CMK (cell line): ENCODE results near the gene ATP6V1D.
"Not testable (repeated sequence)": the region's sequence is repeated elsewhere in the genome, so short reads cannot be mapped to it uniquely, and the experiment has no call there.

ENCODE experiments used
- DNase-seq: peaks from one replicate; pipeline ENCODE4 v3.0.0-alpha.2; 2010; ENCODE audit warnings: low read depth

Gene ATP6V1D

DNA sequence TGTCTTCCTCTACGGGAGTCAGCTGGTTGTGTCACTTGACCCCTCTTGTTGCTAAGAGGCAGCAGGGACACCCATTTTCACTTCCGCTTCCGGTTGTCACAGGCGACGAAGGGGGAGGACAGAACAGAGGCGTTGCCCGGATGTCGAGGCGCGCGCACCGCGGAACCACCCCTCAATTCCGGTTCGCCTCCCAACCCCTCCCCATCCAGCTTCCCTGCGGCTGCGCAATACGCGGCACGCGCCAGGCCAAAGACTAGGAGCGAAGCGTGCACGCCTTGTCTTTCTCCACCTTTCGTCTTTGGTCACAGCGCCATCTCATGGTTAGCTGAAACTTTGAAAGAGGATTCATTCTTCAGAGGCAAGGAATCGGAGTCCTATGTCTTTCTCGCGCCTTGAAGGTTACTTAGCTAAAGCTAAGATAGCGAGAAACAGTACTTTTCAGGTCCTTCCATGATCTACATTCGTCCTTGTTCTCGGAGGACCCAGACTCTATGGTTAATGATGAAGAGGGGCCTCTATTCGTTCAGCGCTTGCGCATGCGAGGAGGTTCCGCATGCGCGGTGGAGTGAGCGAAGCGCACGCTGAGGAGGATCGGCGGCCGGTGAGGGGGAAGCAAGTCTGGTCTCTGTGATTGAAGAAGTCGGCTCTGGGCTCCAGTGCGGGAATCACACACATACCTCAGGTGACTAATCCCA, at the start of gene ATP6V1D, which contains the start of gene EIF2S1:
Gene ATP6V1D, minus strand, starts transcription at position 30 of the 695 bp plus-strand sequence. CDS start 106 bp downstream, outside the sequence.
Gene EIF2S1, plus strand, starts transcription at position 554 of the 695 bp plus-strand sequence. CDS start 4,440 bp downstream, outside the sequence.
- DNase-seq: peak; percentile 87

DNA sequence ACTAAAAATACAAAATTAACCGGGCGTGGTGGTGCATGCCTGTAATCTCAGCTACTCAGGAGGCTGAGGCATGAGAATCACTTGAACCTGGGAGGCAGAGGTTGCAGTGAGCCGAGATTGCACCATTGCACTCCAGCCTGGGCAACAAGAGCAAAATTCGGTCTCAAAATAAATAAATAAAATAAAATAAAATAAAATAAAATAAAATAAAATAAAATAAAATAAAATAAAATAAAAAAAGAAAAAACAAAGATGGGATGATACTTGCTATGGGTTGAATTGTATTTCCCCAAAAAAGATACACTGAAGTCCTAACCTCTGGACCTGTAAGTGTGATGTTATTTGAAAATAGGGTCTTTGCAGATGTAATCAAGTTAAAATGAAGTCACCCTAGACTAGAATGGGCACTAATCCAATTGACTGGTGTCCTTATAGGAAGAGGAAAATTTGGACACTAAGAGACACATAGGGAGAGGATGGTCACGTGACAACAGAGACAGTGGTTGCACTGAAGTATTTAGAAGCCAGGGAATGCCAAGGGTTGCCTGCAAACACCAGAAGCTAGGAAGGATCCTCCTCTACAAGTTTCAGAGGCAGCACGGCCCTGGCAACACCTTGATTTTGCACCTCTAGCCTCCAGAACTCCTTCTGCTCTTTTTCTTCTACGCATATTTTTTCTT, 48.7 kb upstream of the ATP6V1D start:
- DNase-seq: not testable (repeated sequence)

DNA sequence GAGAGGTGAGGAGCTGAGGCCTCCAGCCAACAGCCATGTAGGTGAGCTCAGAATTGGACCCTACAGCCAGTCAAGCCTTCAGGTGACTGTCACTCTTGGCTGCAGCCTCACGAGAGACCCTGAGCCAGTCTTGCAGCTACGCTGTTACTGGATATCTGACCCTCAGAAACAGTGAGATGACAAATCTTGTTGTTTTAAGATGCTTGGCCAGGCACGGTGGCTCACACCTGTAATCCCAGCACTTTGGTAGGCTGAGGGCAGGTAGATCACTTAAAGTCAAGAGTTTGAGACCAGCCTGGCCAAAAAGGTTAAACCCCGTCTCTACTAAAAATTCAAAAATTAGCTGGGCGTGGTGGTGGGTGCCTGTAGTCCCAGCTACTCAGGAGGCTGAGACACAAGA, 46.2 kb upstream of the ATP6V1D start:
- DNase-seq: no peak

DNA sequence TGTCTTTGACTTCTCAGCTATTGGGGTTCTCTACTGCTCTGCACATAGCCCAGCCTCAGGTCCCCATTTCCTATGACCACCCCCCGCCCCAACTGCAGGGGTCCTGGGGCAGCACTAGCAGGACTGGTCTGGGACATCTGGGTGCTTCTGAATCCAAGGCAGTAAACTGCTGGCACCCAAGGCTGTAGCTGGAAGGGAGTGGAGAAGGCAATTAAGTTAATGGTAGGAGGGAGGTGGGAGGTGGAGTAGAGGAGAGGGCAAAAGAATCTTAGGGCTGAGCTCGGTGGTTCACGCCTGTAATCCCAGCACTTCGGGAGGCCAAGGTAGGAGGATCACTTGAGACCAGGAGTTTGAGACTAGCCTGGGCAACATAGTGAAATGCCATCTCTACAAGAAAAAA, 40.8 kb upstream of the ATP6V1D start:
- DNase-seq: no peak

DNA sequence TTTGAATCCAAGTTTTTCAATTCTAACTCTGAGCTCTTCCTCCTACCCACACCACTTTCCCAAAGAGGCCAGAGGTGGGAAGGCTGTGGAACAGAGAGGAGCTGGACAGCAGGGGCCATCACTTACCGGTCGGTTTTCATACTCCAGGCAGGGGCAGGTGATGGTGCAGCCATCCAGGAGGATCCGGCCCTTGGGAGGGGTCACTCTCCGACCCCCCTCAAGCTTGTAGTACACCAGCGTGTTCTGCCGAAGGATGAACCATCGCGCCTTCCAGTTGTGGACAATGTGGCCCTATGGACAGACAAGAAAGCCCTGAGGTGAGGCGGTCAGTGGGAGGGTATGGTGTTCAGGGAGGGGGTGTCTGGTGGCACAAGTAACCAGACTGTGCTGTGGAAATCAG, 37.9 kb upstream of the ATP6V1D start:
- DNase-seq: no peak

DNA sequence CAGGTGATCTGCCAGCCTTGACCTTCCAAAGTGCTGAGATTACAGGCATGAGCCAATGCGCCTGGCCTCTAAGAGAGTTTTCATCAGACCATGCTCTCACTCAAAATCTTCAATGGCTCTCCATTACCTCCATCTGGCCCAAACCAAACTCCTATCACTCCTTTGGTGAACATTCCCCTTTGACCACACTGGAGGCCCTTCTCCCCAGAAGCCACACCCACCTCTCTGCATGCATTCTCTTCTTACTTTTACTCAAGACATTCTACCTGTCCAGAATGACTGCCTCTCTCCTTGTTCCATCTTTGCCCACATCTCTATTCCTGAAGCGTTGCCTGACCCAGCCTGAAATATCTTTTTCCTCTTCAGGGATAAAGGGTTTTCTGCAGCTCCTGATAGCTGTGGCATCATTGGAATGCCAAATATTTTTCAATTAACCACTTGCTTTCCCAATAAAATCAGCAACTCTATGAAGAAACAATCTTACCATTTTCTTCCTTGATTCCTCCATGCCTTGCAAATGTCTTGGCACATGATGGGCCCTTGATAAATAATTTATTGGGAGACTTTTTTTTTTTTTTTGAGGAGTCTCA, 36.9 kb upstream of the ATP6V1D start:
- DNase-seq: no peak

DNA sequence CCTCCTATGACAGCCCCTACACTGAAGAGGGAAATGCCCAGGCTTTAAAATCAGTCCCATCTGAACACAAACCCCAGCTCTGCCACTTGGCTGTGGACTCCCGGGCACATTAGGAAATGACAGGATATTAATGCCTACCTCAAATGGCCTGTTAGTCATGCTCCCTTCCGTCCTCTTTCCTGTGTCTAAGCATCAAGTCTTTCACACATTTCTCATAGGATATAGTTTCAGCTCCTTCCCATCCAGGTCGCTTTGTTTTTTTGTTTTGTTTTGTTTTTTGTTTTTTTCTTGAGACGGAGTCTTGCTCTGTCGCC, 36.2 kb upstream of the ATP6V1D start:
- DNase-seq: no peak

DNA sequence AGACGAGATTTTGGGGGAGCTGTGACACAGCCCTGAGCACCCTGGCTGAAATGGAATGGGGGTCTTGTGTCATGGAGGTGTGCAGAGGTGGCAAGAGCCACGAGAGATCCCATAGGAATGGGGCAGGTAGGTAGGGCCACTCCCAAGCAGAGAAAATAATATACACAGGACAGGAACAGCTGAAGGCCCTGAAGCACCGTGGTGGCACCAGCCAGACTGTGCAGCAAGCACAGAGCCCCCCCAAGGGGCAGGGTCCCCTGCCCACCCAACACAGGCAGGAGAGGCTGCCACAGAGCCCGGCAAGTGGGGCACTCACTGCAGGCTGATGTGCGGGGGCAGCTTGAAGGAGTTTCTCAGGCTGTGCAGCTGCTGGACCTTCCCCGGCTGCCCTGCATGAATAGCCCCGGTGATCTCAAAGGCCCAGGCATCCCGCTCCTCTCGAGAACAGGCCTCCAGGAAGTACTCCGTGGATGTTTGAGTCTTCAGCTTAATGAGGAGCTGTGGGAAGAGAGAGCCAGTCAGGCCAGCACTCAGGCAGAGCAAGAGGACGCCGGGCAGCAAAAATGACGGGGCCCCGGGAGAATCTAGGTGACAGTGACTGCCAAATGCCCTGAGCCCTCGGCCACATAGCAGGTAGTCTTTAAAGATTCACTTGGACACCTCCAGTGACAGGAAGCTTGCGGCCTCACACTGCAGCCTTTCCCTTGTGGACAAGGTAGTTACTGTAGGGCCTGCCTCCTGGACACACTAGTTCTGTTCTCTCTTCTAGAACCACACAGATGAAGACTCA, 35.7 kb upstream of the ATP6V1D start:
- DNase-seq: no peak

DNA sequence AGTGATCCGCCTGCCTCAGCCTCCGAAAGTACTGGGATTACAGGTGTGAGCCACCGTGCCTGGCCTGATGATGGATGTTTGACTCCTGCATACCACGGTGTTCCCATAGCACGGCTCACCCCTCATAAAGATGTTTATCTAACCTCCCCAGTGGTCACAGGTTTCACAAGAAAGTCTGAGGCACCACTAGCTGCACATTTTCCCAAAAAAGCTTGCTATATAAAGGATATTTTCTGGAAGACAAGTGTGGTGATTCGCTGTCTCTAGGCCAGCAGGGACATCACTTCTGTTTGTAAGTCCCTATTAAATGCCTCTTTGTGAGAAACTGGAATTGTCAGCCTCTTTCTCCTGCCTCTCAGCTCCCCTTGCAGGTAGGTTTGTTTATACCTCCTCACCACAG, 34.1 kb upstream of the ATP6V1D start:
- no peak for DNase-seq

DNA sequence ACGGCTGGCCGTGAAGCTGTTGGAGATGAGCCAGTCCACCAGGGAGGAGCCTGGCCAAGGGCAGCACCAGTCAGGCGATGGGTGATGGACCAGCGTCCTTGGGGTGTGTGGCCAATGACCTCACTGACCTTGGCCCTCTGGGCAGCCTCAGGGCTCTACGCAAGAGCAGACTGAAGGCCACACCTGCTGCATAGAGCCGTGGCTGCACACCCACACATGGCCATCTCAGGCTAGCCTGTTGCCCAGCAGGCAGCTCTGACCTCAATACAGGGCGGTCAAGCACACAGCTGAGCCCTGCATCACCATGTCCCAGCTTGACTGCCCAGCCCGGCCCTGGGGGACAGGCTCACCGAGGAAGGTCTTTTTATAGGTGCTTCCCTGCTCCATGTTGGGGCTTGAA, 33.2 kb upstream of the ATP6V1D start:
- no peak for DNase-seq

DNA sequence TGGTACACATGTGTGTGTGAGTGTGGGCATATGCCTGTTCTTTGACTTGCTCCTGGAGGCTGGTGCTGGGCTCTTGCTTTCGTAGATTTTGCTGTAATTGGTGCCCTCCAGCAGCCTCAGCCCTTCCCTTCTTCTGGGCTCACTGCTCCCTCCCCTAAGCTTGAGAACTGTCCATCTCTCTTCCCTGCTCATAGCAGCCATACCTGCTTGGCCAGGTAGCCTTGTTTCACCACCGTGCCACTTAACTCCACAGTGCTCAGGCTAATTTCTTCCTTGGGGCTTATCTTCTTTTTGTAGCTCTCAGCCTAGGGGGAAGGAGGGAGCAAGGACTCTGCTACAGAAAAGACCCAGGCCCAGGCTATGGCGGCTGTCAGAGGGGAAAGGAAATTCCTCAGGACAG, 32.5 kb upstream of the ATP6V1D start:
- no peak for DNase-seq

DNA sequence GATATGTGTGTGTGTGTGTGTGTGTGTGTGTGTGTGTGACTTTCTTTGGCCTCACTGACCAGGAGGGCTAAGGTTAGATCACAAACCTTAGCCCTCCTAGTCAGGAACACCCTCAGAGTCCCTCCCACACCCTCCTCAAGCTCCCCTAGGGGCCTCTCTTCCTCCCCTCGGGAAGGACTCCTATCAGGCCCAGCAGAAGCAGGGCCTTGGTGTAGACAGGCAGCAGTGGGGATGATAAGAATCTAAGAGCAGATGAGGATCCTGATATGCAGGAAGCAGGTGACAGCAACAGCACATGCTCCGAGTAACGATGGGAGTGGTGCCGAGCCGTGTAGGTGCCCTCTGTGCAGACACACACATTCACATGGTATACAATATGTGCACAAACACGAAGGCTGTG, 31.7 kb upstream of the ATP6V1D start:
- DNase-seq: peak; percentile 84

DNA sequence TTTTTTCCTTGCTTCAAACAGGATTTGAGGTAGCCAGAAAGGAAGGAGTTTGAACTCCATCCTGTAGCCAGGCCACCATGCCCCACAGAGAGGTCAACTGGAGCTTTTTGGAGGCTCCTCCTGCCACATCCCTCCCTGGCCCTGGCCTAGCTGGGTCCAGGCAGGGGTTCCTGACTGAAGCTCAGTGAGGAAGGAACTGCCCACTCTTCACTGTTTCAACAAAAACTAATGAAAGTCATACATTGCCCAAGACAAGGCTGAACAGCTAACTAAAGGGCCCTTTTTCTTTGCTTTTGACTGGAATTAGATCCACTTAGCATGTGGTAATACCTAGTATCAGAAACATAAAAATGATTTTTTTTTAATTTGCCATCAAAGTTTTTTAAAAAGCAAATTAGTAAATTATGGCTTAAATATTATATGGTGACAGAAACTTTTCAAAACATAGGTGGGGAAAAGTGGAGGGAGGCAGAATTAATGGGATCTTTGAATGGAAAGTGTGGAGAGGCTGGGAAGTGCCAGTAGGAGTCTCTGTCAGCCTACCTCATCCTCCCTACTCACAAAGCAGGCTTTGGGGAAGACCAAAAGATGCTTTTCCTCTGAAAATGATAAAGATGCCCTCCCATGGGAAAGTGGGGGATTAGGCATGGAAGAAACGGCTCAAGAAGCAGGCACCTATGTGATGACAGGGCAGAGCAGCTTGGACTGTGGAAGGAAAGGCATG, 30.4 kb upstream of the ATP6V1D start:
- no peak for DNase-seq

DNA sequence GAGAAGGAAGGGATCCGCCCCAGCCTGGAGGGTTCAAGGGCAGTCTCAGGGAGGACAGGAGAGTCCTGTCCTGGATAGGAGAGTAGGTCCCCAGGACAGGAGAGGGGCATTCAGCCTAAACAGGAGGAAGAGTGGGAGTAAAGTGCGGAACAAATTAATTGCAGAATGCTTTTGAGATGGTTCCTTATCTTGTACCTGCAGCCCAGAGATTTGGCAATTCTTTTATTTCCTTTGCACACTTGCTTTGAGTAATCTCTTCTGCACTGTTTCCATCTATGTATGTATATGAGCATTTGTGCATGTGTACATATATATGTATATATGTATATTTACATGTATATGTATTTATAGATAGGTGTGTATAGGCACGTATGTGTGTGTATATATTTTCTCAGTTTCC, 29.7 kb upstream of the ATP6V1D start:
- DNase-seq: no peak

DNA sequence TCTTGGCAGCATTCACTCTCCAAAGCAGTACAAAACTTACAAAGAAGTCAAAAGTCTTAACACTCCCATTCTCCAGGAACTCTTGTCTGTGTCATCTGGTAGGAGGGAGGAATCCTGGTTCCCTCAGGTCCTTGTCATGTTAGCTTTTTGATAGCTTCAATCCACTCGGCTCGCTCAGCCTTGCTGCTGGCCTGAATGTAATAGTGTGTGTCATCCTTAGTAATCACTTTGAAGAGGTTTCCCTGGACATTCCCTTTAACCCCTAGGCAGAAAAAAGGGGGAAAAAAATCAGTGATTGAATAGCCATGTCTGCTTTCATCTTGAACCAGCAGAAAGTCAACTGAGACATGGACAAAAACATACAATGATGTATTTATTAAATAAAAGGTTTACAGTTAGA, 27.6 kb upstream of the ATP6V1D start:
- DNase-seq: no peak

DNA sequence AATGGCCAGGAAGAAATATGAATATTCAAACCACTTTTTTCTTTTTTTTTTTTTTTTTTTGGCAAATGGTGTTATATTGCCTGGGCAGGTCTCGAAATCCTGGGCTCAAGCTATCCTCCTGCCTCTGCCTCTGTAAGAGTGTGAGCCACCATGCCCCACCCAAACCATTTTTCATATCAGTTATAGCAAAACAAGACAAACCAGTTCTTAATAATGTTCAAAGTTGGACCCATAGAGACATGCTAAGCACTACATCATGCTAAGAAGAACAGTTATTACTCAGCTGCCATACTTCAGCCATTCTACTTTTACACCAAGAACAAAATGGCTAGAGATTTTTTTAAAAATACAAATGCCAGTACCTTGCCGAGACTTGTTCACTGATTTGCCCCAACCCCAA, 26.0 kb upstream of the ATP6V1D start:
- DNase-seq: no peak

DNA sequence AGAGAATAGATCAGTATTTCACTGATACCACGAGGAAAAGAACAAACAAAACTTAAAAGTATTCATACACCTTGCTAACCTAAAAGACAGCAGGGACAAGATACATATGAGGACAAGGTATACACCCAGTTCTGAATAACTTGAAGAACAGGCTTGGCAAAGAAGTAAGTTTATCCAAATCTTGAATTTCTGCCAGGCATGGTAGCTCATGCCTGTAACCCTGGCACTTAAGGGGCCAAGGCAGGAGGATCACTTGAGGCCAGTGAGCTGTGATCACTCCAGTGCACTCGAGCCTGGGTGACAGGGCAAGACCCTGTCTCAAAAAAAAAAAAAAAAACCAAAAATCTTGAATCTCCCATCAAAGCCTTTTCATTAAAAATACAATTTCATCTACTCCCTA, 25.5 kb upstream of the ATP6V1D start:
- DNase-seq: no peak

DNA sequence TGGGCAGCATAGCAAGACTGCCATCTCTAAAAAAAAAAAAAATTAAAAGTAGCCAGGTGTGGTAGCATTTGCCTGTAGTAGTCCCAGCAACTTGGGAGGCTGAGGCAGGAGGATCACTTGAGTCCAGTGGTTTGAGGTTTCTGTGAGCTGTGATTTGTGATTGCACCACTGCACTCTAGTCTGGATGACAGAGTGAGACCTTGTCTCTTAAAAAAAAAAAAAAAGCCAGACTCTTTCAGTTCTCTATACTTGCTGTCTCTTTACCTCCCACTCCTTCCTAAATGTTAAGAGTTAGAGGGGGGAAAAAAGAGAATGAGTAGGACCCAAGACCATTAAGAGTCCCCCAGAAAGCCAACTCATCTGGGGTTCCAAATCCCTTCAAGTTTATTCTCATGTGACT, 18.3 kb upstream of the ATP6V1D start:
- DNase-seq: no peak

DNA sequence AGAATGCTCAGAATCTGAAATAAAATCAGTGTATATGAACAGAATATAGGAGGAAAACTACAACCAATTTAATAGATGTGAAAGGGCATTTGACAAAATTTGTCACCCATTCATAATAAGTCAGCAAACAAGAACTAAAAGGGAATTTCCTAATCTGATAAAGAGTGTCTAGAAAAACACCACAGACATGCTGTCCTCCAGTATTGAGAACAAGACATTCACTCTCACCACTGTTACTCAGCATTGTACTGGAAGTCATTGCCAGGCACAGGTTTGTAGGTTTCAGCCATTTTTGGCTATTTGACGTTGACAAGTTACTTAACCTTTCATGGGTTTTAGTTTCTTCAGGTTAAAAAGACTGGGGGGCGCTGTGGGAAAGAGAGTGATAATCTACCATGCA, 13.7 kb upstream of the ATP6V1D start:
- no peak for DNase-seq

DNA sequence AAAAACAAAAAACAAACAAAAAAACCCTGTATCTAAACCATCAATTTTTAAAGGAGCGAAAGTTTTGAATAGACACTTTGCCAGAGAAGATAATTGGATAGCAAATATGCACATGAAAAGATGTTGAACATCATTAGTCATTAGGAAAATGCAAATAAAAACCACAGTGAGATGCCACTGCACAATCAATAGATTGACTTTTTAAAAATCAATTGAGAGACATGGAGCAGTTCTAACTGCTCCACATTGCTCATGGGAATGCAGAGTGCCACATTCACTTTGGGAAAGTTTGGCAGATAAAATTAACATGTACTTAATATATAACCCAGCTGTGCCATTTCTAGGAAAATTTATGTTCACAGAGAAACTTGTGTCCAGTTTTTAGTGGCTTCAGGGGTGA, 13.2 kb upstream of the ATP6V1D start:
- no peak for DNase-seq

DNA sequence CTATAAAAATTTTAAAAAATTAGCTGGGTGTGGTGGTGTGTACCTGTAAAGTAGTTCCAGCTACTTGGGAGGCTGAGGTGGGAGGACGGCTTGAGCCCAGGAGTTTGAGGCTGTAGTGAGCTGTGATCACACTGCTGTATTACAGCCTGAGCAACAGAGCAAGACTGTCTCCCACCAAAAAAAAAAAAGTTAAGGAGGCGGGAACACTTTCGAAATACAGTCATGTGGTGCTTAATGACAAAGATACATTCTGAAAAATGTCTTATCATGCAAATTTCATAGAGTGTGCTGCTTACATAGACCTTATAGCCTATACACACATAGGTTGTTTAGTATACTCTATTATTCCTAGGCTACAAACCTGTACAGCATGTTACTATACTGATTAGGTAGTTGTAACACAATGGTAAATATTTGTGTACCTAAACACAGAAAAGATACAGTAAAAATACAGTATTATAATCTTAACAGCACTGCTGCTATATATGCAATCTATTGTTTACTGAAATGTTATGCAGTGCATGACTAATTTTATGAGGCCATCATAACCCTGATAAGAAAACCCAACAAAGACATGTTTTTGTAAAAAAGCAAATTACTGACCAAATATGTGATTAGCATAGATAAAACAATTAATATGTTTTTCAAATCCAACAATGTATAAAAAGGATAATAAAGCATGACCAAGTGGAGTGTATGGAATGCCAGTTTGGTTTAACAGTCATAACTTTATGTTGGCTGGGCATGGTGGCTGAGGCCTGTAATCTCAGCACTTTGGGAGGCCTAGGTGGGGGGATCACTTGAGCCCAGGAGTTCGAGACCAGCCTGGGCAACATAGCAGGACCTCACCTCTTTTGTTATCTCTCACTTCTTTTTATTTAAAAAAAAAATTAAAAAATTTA, 11.9 kb upstream of the ATP6V1D start:
- DNase-seq: no peak
